HG03442 (cell line): Measurements from ENCODE around the gene LRRC37A3.
"Not testable (repeated sequence)": the region's sequence is repeated elsewhere in the genome, so short reads cannot be mapped to it uniquely, and the experiment has no call there.

Experiments
- ATAC-seq: cut with Tn5 transposase; IDR thresholded peaks from one replicate; pipeline ENCODE4 v1.9.1; 2021; ENCODE audit warnings: mild to moderate bottlenecking, moderate library complexity; ENCODE audit not compliant: unreplicated experiment

The LRRC37A3 gene

GRCh38 chr17:64919289-64920025, at the start of gene LRRC37A3:
Gene LRRC37A3, minus strand, starts transcription at chr17:64919478. Its CDS starts 22,221 bp downstream, at chr17:64897257.
- peak; percentile 92 for ATAC-seq

GRCh38 chr17:64965873-64966287, 46.6 kb upstream of the LRRC37A3 start:
- ATAC-seq = peak; percentile 92

- not testable (repeated sequence) for ATAC-seq
Observed at GRCh38 chr17:64965256-64965872, 46.1 kb upstream of the LRRC37A3 start.

- no peak for ATAC-seq
Observed at GRCh38 chr17:64964796-64965195, 45.5 kb upstream of the LRRC37A3 start.

- ATAC-seq = not testable (repeated sequence)
Observed at GRCh38 chr17:64963814-64964213, 44.5 kb upstream of the LRRC37A3 start.

DNA sequence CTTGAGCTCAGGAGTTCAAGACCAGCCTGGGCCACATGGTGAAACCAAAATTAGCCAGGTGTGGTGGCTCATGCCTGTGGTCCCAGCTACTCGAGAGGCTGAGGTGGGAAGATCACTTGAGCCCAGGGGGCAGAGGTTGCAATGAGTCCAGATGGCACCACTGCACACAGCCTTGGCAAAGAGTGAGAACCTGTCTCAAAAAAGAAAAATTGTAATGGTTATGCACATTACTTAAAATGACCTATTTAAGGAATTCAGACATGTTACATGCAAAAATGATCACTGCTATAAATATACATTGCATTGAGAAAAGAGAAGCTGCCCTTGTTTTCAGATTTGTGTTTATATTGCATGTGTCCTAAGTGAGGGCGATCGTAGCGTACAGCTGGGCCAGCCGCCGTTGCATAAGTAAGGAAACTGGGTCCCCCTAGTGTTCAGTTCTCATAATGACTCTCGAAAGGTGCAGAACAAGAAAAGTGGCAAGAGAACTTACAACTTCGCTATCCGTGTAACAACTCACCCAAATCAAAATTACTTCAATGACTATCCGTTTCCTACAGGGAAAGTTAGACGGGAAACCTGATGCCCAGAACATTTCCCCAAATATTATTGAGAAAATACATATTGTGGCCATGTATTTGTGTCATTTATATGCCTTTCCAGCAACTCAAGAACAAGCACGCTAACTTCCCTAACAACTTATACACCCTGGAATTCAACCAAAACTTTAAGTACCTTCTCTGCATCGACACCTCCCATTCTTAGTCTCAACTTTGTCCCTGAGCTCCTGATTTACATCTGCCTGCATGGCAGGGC, 42.5 kb upstream of the LRRC37A3 start:
- ATAC-seq = peak; percentile 35

- ATAC-seq = no peak
Observed at GRCh38 chr17:64951877-64952276, 32.6 kb upstream of the LRRC37A3 start.

DNA sequence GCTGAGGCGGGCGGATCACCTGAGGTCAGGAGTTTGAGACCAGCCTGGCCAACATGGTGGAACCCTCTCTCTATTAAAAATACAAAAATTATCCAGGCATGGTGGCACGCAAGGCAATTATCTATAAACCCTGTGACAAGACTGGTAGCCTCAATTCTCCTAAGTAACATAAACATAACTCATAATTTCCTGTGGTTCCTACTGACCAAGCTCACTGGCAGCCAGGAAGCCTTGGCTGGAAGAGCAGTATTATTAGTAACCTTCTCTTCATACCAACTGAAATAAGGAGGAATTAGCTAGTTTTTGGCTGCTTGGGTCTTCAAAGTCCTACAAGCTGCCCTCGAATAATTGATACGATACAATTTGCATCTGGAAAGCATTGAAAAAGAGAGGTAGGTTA, 31.6 kb upstream of the LRRC37A3 start:
- no peak for ATAC-seq

- ATAC-seq = no peak
Observed at GRCh38 chr17:64947152-64947551, 27.9 kb upstream of the LRRC37A3 start.

GRCh38 chr17:64941761-64942160, 22.5 kb upstream of the LRRC37A3 start:
- ATAC-seq = no peak

GRCh38 chr17:64941045-64941444, 21.8 kb upstream of the LRRC37A3 start:
- no peak for ATAC-seq

DNA sequence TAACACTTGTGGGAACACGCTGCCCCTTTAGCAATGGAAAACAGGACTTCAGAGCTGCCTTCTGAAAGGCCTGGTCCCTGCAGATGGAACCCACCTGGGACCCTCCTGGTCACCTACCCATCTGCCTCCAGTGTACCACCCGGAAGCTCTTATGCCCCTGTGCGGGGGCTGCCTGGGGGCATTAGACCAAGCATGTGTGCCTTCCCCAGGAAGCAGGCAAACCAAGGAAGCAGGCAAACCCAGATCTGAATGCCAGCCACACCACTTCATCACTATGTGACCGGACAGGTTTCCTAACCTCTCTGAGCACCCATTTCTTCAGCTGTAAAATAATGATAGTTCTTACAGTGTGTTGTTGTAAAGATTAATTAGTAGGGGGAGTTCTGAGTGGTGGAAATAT, 20.8 kb upstream of the LRRC37A3 start:
- no peak for ATAC-seq

DNA sequence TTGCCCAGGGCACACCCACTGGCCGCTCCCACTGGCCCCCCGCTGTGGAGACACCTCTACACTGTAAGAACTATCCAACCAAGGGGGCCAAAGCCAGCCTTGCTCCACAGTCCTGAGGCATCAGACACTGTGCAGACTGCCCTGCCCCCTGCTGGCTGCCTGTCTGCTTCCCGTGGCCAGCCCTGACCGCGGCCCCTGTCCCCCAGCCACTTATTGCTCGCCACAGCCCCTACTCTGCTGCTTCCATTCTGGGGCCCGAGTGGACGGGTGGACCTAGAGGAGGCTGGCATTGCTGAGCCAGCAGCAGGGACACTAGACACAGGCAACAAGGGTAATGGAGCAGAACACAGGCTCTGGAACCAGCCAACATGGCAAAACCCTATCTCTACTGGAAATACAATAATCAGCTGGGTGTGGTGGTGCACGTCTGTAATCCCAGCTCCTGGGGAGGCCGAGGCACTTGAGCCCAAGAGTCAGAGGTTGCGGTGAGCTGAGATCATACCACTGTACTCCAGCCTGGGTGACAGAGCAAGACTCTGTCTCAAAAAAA, 19.7 kb upstream of the LRRC37A3 start:
- ATAC-seq = no peak

DNA sequence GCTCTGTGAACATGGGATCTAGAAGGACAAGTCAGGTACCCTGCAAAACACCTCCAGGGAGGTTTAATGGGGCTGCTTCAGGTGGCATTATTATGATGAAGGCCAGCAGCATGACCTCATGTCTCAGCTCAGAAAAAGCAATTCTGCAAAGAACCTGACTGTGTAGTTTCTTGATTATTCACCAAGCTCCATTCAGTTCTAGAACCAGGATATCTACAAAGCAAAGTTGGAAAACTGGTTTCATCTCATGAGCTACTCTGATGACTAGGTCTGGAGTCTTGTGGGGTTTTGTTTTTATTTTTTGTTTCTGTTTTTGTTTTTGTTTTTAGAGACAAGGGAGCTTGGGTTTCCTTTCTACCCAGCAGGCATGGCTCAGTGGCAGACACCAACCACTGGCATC, 19.0 kb upstream of the LRRC37A3 start:
- ATAC-seq = no peak

DNA sequence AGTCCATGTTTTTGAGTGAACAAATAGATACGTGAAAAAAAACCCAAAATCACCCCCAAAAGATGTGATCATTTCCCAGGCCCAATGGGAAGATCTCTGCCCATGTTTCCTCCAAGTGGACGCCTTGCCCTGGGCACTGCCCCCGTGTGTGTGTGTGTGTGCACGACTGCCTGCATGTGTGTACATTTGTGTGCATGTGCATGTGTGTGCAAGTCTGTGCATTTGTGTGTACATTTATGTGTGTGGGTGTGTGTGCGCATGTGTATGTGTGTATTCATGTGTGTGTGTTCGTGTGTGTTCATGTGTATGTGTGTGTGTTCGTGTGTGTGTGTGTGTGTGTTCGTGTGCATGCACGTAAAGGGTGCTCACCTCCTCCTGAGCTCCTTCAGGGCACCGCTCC, 16.8 kb upstream of the LRRC37A3 start:
- no peak for ATAC-seq

DNA sequence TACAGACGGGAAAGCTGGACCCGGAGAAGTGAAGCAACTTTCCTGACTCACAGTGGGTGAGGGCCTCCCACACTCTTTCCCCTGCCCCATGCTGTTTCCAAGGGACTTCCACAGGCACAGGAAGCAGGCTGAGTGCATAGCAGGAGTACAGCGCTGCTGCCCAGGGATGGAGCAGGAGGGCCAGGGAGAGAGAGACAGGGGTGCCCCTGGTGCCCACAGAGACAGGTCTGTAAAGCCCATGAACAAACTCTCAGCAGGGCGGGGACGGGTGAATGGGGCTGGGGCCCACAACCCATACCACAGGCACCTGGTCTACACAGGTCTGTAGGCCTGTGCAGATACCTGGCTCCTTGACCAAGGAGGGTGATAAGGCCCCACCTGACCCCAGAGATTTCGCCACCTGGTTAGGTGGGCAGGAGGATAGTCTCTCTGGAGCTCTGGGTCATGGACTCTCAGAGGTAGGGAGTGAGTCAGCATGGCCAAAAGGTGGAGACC, 15.1 kb upstream of the LRRC37A3 start:
- ATAC-seq = not testable (repeated sequence)

- ATAC-seq = not testable (repeated sequence)
Observed at GRCh38 chr17:64932850-64933249, 13.6 kb upstream of the LRRC37A3 start.

DNA sequence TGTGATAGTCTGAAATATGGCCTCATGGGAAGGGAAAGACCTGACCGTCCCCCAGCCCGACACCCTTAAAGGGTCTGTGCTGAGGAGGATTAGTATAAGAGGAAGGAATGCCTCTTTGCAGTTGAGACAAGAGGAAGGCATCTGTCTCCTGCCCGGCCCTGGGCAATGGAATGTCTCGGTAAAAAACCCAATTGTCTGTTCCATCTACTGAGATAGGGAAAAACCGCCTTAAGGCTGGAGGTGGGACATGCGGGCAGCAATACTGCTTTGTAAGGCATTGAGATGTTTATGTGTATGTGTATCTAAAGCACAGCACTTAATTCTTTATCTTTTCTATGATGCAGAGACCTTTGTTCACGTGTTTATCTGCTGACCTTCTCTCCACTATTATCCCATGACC, 11.1 kb upstream of the LRRC37A3 start:
- not testable (repeated sequence) for ATAC-seq

GRCh38 chr17:64929419-64930209, 10.3 kb upstream of the LRRC37A3 start:
- ATAC-seq = not testable (repeated sequence)

GRCh38 chr17:64928701-64929100, 9.4 kb upstream of the LRRC37A3 start:
- ATAC-seq = not testable (repeated sequence)
